Measurements from ENCODE around the gene ZRANB1.
"Not testable (repeated sequence)": the region's sequence is repeated elsewhere in the genome, so short reads cannot be mapped to it uniquely, and the experiment has no call there.

Gene ZRANB1

GRCh38 chr10:124941823-124942222 lies at the start of gene ZRANB1:
Gene ZRANB1 (plus strand): TSS chr10:124942123. CDS start chr10:124942494, 371 bp downstream.
- DNase-seq (ENCODE audit: low read depth) = no peak

GRCh38 chr10:124892905-124893304 lies 49.0 kb upstream of the ZRANB1 start:
- DNase-seq (ENCODE audit: low read depth) = no peak

GRCh38 chr10:124894569-124895215 lies 47.2 kb upstream of the ZRANB1 start:
- DNase-seq (ENCODE audit: low read depth) = no peak

- no peak for DNase-seq (ENCODE audit: low read depth)
Observed at GRCh38 chr10:124896751-124897150, 45.2 kb upstream of the ZRANB1 start.

GRCh38 chr10:124898471-124898870 lies 43.5 kb upstream of the ZRANB1 start:
- DNase-seq (ENCODE audit: low read depth) = no peak

GRCh38 chr10:124899151-124899550 lies 42.8 kb upstream of the ZRANB1 start:
- no peak for DNase-seq (ENCODE audit: low read depth)

GRCh38 chr10:124902462-124902861 lies 39.5 kb upstream of the ZRANB1 start:
- no peak for DNase-seq (ENCODE audit: low read depth)

GRCh38 chr10:124903111-124903510 lies 38.8 kb upstream of the ZRANB1 start:
- no peak for DNase-seq (ENCODE audit: low read depth)

GRCh38 chr10:124904796-124905195 lies 37.1 kb upstream of the ZRANB1 start:
- no peak for DNase-seq (ENCODE audit: low read depth)

GRCh38 chr10:124906551-124907001 lies 35.3 kb upstream of the ZRANB1 start:
- no peak for DNase-seq (ENCODE audit: low read depth)

GRCh38 chr10:124909563-124909962 lies 32.4 kb upstream of the ZRANB1 start:
- no peak for DNase-seq (ENCODE audit: low read depth)

GRCh38 chr10:124911124-124912067 lies 30.5 kb upstream of the ZRANB1 start:
- DNase-seq (ENCODE audit: low read depth) = no peak

GRCh38 chr10:124912101-124912886 lies 29.6 kb upstream of the ZRANB1 start:
- DNase-seq (ENCODE audit: low read depth) = no peak

GRCh38 chr10:124913167-124913566 lies 28.8 kb upstream of the ZRANB1 start:
- no peak for DNase-seq (ENCODE audit: low read depth)

GRCh38 chr10:124914398-124914797 lies 27.5 kb upstream of the ZRANB1 start:
- DNase-seq (ENCODE audit: low read depth) = not testable (repeated sequence)

- DNase-seq (ENCODE audit: low read depth) = no peak
Observed at GRCh38 chr10:124916098-124916584, 25.8 kb upstream of the ZRANB1 start.

GRCh38 chr10:124916585-124917427 lies 25.1 kb upstream of the ZRANB1 start:
- peak; percentile 75 for DNase-seq (ENCODE audit: low read depth)

- DNase-seq (ENCODE audit: low read depth) = peak; percentile 21
Observed at GRCh38 chr10:124917428-124918190, 24.3 kb upstream of the ZRANB1 start.

- no peak for DNase-seq (ENCODE audit: low read depth)
Observed at GRCh38 chr10:124918191-124918830, 23.6 kb upstream of the ZRANB1 start.

- DNase-seq (ENCODE audit: low read depth) = no peak
Observed at GRCh38 chr10:124918906-124919305, 23.0 kb upstream of the ZRANB1 start.
